ENCODE measurements around the gene GARIN5A.

Gene GARIN5A

GRCh38 chr19:50432221-50433028 lies 44.2 kb downstream of the GARIN5A start, which contains the start of gene MYBPC2:
MYBPC2 (plus strand) TSS chr19:50432892; CDS start chr19:50432954, 62 bp downstream.
- peak; percentile 71 for DNase-seq

GRCh38 chr19:50431343-50432220 lies 45.1 kb downstream of the GARIN5A start:
- peak; percentile 93 for DNase-seq

GRCh38 chr19:50430888-50431342 lies 45.7 kb downstream of the GARIN5A start:
- DNase-seq = no peak

GRCh38 chr19:50428772-50429463 lies 47.7 kb downstream of the GARIN5A start:
- no peak for DNase-seq

GRCh38 chr19:50427997-50428425 lies 48.6 kb downstream of the GARIN5A start:
- peak; percentile 92 for DNase-seq

- no peak for DNase-seq
Measured at GRCh38 chr19:50427318-50427925, 49.2 kb downstream of the GARIN5A start.

- no peak for DNase-seq
Measured at GRCh38 chr19:50425581-50425980, 51.1 kb downstream of the GARIN5A start.

- DNase-seq = no peak
Measured at GRCh38 chr19:50423279-50424113, 53.2 kb downstream of the GARIN5A start.

GRCh38 chr19:50422397-50423278 lies 54.0 kb downstream of the GARIN5A start:
- DNase-seq = no peak

- no peak for DNase-seq
Measured at GRCh38 chr19:50420808-50421207, 55.8 kb downstream of the GARIN5A start.

GRCh38 chr19:50420127-50420526 lies 56.5 kb downstream of the GARIN5A start:
- DNase-seq = no peak

GRCh38 chr19:50419580-50420035 lies 57.0 kb downstream of the GARIN5A start:
- DNase-seq = no peak

- DNase-seq = no peak
Measured at GRCh38 chr19:50419022-50419579, 57.5 kb downstream of the GARIN5A start.

- no peak for DNase-seq
Measured at GRCh38 chr19:50418176-50419021, 58.2 kb downstream of the GARIN5A start, which contains the start of gene SPIB. SPIB (plus strand) TSS chr19:50418938; CDS start chr19:50418963, 25 bp downstream.

GRCh38 chr19:50417111-50418081 lies 59.3 kb downstream of the GARIN5A start:
- no peak for DNase-seq

Measured in left hindlimb (tissue), 1 donor.